Measurements from ENCODE around the gene KIDINS220. TPM values are rescaled to one million over a fixed set of nuclear protein-coding genes. Genes with fewer than 3 reads are reported as not detected.

KIDINS220 gene
- total and polyA plus RNA-seq, 2 of the 13 experiments (the other 11 are each of a cell fraction or from before 2014, with no cell fraction given), result 25.2 to 32.3 TPM

GRCh38 chr2:8681786-8682692 is 155.4 kb downstream of the KIDINS220 start, which contains the start of gene ID2 (continued):
- TF ChIP-seq, protein P1, sequence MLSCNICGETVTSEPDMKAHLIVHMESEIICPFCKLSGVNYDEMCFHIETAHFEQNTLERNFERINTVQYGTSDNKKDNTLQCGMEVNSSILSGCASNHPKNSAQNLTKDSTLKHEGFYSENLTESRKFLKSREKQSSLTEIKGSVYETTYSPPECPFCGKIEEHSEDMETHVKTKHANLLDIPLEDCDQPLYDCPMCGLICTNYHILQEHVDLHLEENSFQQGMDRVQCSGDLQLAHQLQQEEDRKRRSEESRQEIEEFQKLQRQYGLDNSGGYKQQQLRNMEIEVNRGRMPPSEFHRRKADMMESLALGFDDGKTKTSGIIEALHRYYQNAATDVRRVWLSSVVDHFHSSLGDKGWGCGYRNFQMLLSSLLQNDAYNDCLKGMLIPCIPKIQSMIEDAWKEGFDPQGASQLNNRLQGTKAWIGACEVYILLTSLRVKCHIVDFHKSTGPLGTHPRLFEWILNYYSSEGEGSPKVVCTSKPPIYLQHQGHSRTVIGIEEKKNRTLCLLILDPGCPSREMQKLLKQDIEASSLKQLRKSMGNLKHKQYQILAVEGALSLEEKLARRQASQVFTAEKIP (CRISPR knock-in tag; IDR thresholded peaks at IDR 0.05; ENCODE audit: borderline replicate concordance), result no peak
- TF ChIP-seq, protein P2, sequence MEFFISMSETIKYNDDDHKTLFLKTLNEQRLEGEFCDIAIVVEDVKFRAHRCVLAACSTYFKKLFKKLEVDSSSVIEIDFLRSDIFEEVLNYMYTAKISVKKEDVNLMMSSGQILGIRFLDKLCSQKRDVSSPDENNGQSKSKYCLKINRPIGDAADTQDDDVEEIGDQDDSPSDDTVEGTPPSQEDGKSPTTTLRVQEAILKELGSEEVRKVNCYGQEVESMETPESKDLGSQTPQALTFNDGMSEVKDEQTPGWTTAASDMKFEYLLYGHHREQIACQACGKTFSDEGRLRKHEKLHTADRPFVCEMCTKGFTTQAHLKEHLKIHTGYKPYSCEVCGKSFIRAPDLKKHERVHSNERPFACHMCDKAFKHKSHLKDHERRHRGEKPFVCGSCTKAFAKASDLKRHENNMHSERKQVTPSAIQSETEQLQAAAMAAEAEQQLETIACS (CRISPR knock-in tag; IDR thresholded peaks at IDR 0.05), result 0 out of 2 replicates have a peak, but pooled peaks have one; percentile 49
- TF ChIP-seq ZNF3 (CRISPR knock-in tag; IDR thresholded peaks at IDR 0.05), result peak; percentile 49; the same call in 1 of the 2 replicates
- 0 out of 2 replicates have a peak, but pooled peaks have one; percentile 49 for TF ChIP-seq SMYD3 (CRISPR knock-in tag; IDR thresholded peaks at IDR 0.05)
- TF ChIP-seq ZBTB7B (CRISPR knock-in tag; IDR thresholded peaks at IDR 0.05), result peak; percentile 78
- peak; percentile 67; the same call in 1 of the 2 replicates for TF ChIP-seq ZNF317 (CRISPR knock-in tag; IDR thresholded peaks at IDR 0.05)
- TF ChIP-seq ZFP36 (IDR thresholded peaks at IDR 0.05; ENCODE audit: borderline replicate concordance, low read depth, low read length, partially characterized antibody), result no peak
- TF ChIP-seq ZNF335 (CRISPR knock-in tag; IDR thresholded peaks at IDR 0.05), result peak; percentile 87; the same call in 1 of the 2 replicates
- TF ChIP-seq ZNF577 (CRISPR knock-in tag; IDR thresholded peaks at IDR 0.05; ENCODE audit: borderline replicate concordance, low read depth), result no peak
- no peak for TF ChIP-seq ZNF652 (CRISPR knock-in tag; IDR thresholded peaks at IDR 0.05; ENCODE audit: borderline replicate concordance, low read depth)
- TF ChIP-seq ZNF800 (CRISPR knock-in tag; IDR thresholded peaks at IDR 0.05), result peak; percentile 86
- no peak for TF ChIP-seq KLF13 (CRISPR knock-in tag; IDR thresholded peaks at IDR 0.05)
- TF ChIP-seq ZNF552 (CRISPR knock-in tag; IDR thresholded peaks at IDR 0.05; ENCODE audit: borderline replicate concordance), result peak; percentile 90; the same call in 1 of the 2 replicates
- TF ChIP-seq ZNF414 (CRISPR knock-in tag; IDR thresholded peaks at IDR 0.05), result peak; percentile 98
- 0 out of 2 replicates have a peak, but pooled peaks have one; percentile 57 for TF ChIP-seq ONECUT2 (CRISPR knock-in tag; IDR thresholded peaks at IDR 0.05)
- 0 out of 2 replicates have a peak, but pooled peaks have one; percentile 77 for TF ChIP-seq AKAP8 (CRISPR knock-in tag; IDR thresholded peaks at IDR 0.05)
- TF ChIP-seq CSRNP2 (CRISPR knock-in tag; conservative IDR thresholded peaks at IDR 0.05; ENCODE audit: low read depth), result 0 out of 2 replicates have a peak, but pooled peaks have one; percentile 48
- peak; percentile 94 for TF ChIP-seq ZSCAN31 (CRISPR knock-in tag; IDR thresholded peaks at IDR 0.05; ENCODE audit: low read depth)

All from HepG2 (cell line).